GM12872 (cell line): Measurements from ENCODE around the gene MTM1.

Experiments
- TF ChIP-seq, protein P1 (sequence below): IDR thresholded peaks from 3 replicates; pipeline ENCODE4 v1.5.1; 2011; ENCODE audit warnings: low read depth, mild to moderate bottlenecking, low read length, moderate library complexity; ENCODE audit not compliant: insufficient read depth

MTM1 gene

DNA sequence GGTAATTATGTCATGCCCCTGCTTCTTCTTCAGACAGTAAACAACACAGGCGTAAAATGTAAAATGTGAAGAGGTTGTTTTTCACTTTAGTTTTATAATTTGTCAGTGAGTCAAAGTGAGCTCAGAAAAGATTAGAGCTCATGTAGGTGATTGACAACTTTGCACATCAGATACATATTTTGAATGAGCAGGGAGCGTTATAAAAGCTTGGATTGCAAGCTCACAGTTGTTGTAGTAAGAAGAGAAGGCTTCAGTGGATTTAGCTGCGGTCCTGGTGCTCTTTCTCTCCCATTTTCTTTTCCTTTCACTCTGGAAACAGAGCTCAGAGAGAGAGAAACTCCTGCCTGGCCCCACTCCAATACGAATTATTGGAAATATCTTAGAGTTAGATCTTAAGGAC, 151.2 kb downstream of the MTM1 start:
- TF ChIP-seq, protein P1, sequence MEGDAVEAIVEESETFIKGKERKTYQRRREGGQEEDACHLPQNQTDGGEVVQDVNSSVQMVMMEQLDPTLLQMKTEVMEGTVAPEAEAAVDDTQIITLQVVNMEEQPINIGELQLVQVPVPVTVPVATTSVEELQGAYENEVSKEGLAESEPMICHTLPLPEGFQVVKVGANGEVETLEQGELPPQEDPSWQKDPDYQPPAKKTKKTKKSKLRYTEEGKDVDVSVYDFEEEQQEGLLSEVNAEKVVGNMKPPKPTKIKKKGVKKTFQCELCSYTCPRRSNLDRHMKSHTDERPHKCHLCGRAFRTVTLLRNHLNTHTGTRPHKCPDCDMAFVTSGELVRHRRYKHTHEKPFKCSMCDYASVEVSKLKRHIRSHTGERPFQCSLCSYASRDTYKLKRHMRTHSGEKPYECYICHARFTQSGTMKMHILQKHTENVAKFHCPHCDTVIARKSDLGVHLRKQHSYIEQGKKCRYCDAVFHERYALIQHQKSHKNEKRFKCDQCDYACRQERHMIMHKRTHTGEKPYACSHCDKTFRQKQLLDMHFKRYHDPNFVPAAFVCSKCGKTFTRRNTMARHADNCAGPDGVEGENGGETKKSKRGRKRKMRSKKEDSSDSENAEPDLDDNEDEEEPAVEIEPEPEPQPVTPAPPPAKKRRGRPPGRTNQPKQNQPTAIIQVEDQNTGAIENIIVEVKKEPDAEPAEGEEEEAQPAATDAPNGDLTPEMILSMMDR, result no peak
